ENCODE measurements around the gene DMRTC2.

Gene DMRTC2

GRCh38 chr19:41890936-41891335, 46.1 kb downstream of the DMRTC2 start:
- Histone ChIP-seq H3K27me3 (ENCODE audit: insufficient read depth, low read depth) (no peaks in the 10 kb centered on the region), H3K9ac (no peak overlapping the region), H3K4me2 (no peak overlapping the region), H3K4me3 (IDR thresholded peaks at IDR 0.05; ENCODE audit: insufficient read depth, low read depth, low read length) (no peak overlapping the region), H2AFZ (ENCODE audit: low read depth) (no peak overlapping the region), H3K79me2 (ENCODE audit: insufficient read depth, low read depth) (peaks cover 11% of the 10 kb centered on the region), H3K27ac (no peak overlapping the region), H3K36me3 (ENCODE audit: insufficient read depth) (no peaks in the 10 kb centered on the region), H4K20me1 (ENCODE audit: insufficient read depth) (0 out of 2 replicates have a peak, but pooled peaks cover 3% of the 10 kb centered on the region), H3K4me1 (ENCODE audit: low read depth, poor library complexity, severe bottlenecking) (peaks cover 20% of the 10 kb centered on the region)
- no peak for TF ChIP-seq CTCF (conservative IDR thresholded peaks at IDR 0.05; ENCODE audit: low read depth, low read length)

- no peak overlapping the region for H3K9ac ChIP-seq
- peaks cover 6% of the 10 kb centered on the region for H3K4me1 ChIP-seq (ENCODE audit: low read depth, poor library complexity, severe bottlenecking)
- H3K79me2 ChIP-seq (ENCODE audit: insufficient read depth, low read depth): no peaks in the 10 kb centered on the region
- no peaks in the 10 kb centered on the region for H4K20me1 ChIP-seq (ENCODE audit: insufficient read depth)
- H3K36me3 ChIP-seq (ENCODE audit: insufficient read depth): no peaks in the 10 kb centered on the region
- no peak overlapping the region for H3K4me2 ChIP-seq
- no peak overlapping the region for H2AFZ ChIP-seq (ENCODE audit: low read depth)
- no peak for TF ChIP-seq CTCF (conservative IDR thresholded peaks at IDR 0.05; ENCODE audit: low read depth, low read length)
- no peak overlapping the region for H3K4me3 ChIP-seq (IDR thresholded peaks at IDR 0.05; ENCODE audit: insufficient read depth, low read depth, low read length)
- H3K27ac ChIP-seq: no peak overlapping the region
- H3K27me3 ChIP-seq (ENCODE audit: insufficient read depth, low read depth): no peaks in the 10 kb centered on the region
Observed at GRCh38 chr19:41892173-41892902, 47.5 kb downstream of the DMRTC2 start.

- no peak overlapping the region for H3K4me2 ChIP-seq
- no peaks in the 10 kb centered on the region for H3K4me1 ChIP-seq (ENCODE audit: low read depth, poor library complexity, severe bottlenecking)
- no peak overlapping the region for H3K9ac ChIP-seq
- TF ChIP-seq CTCF (conservative IDR thresholded peaks at IDR 0.05; ENCODE audit: low read depth, low read length): no peak
- no peak overlapping the region for H2AFZ ChIP-seq (ENCODE audit: low read depth)
- no peak overlapping the region for H3K27ac ChIP-seq
- no peak overlapping the region for H3K4me3 ChIP-seq (IDR thresholded peaks at IDR 0.05; ENCODE audit: insufficient read depth, low read depth, low read length)
- H3K36me3 ChIP-seq (ENCODE audit: insufficient read depth): no peaks in the 10 kb centered on the region
- H3K27me3 ChIP-seq (ENCODE audit: insufficient read depth, low read depth): no peaks in the 10 kb centered on the region
- H3K79me2 ChIP-seq (ENCODE audit: insufficient read depth, low read depth): no peaks in the 10 kb centered on the region
- no peaks in the 10 kb centered on the region for H4K20me1 ChIP-seq (ENCODE audit: insufficient read depth)
Observed at GRCh38 chr19:41893899-41894298, 49.1 kb downstream of the DMRTC2 start.

GRCh38 chr19:41894350-41894749, 49.5 kb downstream of the DMRTC2 start:
- H3K36me3 ChIP-seq (ENCODE audit: insufficient read depth): no peaks in the 10 kb centered on the region

More at GRCh38 chr19:41894350-41894749, 49.5 kb downstream of the DMRTC2 start:
- Histone ChIP-seq H2AFZ (ENCODE audit: low read depth) (no peak overlapping the region), H3K27me3 (ENCODE audit: insufficient read depth, low read depth) (no peaks in the 10 kb centered on the region), H3K4me1 (ENCODE audit: low read depth, poor library complexity, severe bottlenecking) (no peaks in the 10 kb centered on the region), H3K27ac (no peak overlapping the region), H3K4me3 (IDR thresholded peaks at IDR 0.05; ENCODE audit: insufficient read depth, low read depth, low read length) (no peak overlapping the region), H3K9ac (no peak overlapping the region), H3K79me2 (ENCODE audit: insufficient read depth, low read depth) (no peaks in the 10 kb centered on the region), H3K4me2 (no peak overlapping the region), H4K20me1 (ENCODE audit: insufficient read depth) (no peaks in the 10 kb centered on the region)
- no peak for TF ChIP-seq CTCF (conservative IDR thresholded peaks at IDR 0.05; ENCODE audit: low read depth, low read length)

Data from KMS-11 (cell line).